ENCODE results near the gene RTTN. TPM values are rescaled to one million over a fixed set of nuclear protein-coding genes. Genes with fewer than 3 reads are reported as not detected.

The RTTN gene
- total and polyA plus RNA-seq, 9 of the 15 experiments (the other 6 are each of a cell fraction or from before 2014, with no cell fraction given) = 3.1 to 18.3 (median 10.6) TPM

DNA sequence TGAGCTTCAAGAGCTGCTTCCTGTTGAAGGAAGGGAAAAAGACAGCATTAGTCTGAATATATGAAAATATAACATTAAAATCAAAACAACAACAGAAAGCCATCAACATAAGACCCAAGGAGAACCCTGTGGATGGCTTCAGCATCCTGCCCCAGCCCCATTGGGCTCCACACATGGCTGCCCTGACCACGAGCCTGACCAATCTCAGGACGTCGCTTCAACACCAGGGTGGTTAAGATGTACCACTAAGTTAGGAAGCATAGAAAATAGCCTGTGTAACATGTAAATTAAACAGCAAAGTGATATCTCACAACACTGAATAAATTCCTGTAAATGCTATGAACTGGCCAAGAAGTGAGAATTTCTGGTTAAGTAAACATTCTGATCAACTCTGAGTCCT, 180.7 kb downstream of the RTTN start:
- ATAC-seq = peak; percentile 28; the same call in 2 of the 3 replicates
- CTCF ChIA-PET (ENCODE audit: low intra/inter-chr PET ratio) = no interaction called here

More for the DNA sequence above, 180.7 kb downstream of the RTTN start:
- Histone ChIP-seq H3K9me3 (replicated peaks; ENCODE audit: control insufficient read depth, insufficient read depth, low read depth, low read length) (no peaks in the 10 kb centered on the region; the same call in 1 of the 2 replicates), H3K9me1 (ENCODE audit: control insufficient read depth, insufficient read depth, low read length) (no peaks in the 10 kb centered on the region), H3K27ac (ENCODE audit: extremely low read depth, low read depth, low read length) (no peak overlapping the region; the same call in 2 of the 3 replicates), H3K4me1 (replicated peaks in 1 of 2; ENCODE audit: control insufficient read depth in 2 of 2, insufficient read depth in 2 of 2, low read length in 2 of 2) (peaks cover 0 to 37% of the 10 kb centered on the region in 2 experiments; a peak in 3 of 5 replicates), H3K4me3 (no peak overlapping the region), H3K36me3 (ENCODE audit: control insufficient read depth, insufficient read depth, low read length) (peaks cover 17% of the 10 kb centered on the region; the same call in 2 of the 3 replicates), H3K79me2 (ENCODE audit: control insufficient read depth, insufficient read depth, low read length) (no peaks in the 10 kb centered on the region), H2AFZ (ENCODE audit: low read depth, low read length) (no peak overlapping the region), H3K27me3 (ENCODE audit: control insufficient read depth in 2 of 2, insufficient read depth in 2 of 2, low read length in 2 of 2) (no peaks in the 10 kb centered on the region), H3K9ac (ENCODE audit: insufficient read depth in 1 of 2, low read depth in 2 of 2, low read length in 2 of 2) (no peak overlapping the region), H4K20me1 (replicated peaks; ENCODE audit: control insufficient read depth, insufficient read depth, low read length) (no peaks in the 10 kb centered on the region), H3K4me2 (ENCODE audit: insufficient read depth, low read length) (no peak overlapping the region)
- intact Hi-C loops (cut with micrococcal nuclease) = loop anchor here (5.0 kb wide), 1 partner anchor 63 kb away; no protein-coding TSS in a partner anchor
- FAIRE-seq = peak; percentile 35
- DNase-seq (ENCODE audit: extremely low read depth in 1 of 4, low spot score in 3 of 4) = no peak
- no TSS peak for BruUV-seq (replicated peaks)
- POLR2A ChIA-PET = no interaction called here
- 78% methylated on average over 3 of the region's 3 CpGs for WGBS (ENCODE audit: insufficient coverage, low coverage, missing lambda C conversion rate)
- in situ Hi-C loops (cut with MboI) = no loop called here
- TF ChIP-seq U2AF1 (optimal IDR thresholded peaks at IDR 0.05; ENCODE audit: low read depth, low read length) = no peak
- TF ChIP-seq, protein P1, sequence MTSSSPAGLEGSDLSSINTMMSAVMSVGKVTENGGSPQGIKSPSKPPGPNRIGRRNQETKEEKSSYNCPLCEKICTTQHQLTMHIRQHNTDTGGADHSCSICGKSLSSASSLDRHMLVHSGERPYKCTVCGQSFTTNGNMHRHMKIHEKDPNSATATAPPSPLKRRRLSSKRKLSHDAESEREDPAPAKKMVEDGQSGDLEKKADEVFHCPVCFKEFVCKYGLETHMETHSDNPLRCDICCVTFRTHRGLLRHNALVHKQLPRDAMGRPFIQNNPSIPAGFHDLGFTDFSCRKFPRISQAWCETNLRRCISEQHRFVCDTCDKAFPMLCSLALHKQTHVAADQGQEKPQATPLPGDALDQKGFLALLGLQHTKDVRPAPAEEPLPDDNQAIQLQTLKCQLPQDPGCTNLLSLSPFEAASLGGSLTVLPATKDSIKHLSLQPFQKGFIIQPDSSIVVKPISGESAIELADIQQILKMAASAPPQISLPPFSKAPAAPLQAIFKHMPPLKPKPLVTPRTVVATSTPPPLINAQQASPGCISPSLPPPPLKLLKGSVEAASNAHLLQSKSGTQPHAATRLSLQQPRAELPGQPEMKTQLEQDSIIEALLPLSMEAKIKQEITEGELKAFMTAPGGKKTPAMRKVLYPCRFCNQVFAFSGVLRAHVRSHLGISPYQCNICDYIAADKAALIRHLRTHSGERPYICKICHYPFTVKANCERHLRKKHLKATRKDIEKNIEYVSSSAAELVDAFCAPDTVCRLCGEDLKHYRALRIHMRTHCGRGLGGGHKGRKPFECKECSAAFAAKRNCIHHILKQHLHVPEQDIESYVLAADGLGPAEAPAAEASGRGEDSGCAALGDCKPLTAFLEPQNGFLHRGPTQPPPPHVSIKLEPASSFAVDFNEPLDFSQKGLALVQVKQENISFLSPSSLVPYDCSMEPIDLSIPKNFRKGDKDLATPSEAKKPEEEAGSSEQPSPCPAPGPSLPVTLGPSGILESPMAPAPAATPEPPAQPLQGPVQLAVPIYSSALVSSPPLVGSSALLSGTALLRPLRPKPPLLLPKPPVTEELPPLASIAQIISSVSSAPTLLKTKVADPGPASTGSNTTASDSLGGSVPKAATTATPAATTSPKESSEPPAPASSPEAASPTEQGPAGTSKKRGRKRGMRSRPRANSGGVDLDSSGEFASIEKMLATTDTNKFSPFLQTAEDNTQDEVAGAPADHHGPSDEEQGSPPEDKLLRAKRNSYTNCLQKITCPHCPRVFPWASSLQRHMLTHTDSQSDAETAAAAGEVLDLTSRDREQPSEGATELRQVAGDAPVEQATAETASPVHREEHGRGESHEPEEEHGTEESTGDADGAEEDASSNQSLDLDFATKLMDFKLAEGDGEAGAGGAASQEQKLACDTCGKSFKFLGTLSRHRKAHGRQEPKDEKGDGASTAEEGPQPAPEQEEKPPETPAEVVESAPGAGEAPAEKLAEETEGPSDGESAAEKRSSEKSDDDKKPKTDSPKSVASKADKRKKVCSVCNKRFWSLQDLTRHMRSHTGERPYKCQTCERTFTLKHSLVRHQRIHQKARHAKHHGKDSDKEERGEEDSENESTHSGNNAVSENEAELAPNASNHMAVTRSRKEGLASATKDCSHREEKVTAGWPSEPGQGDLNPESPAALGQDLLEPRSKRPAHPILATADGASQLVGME (CRISPR knock-in tag; IDR thresholded peaks at IDR 0.05) = no peak
